IMR-90 (cell line): ENCODE data around the gene GABPA. TPM values are rescaled to one million over a fixed set of nuclear protein-coding genes. Genes with fewer than 3 reads are reported as not detected.

Experiments used
- ATAC-seq: fragments of 200-7000 bp; cut with Tn5 transposase; 2 replicates; pipeline ENCODE4 v1.9.1; 2020; ENCODE audit warnings: low read depth, mild to moderate bottlenecking, moderate library complexity
- BruUV-seq: library from RNA; stranded (reverse); fragments of 400-500 nt; replicated peaks from 2 replicates; lab custom pipeline; 2021; lab: Mats Ljungman, UMichigan
- CTCF ChIA-PET: fragments of 300-600 bp; formaldehyde crosslinking; extraction: SDS; loops from one replicate; lab custom pipeline; 2021; ENCODE audit warnings: antibody characterized with exemption; lab: Yijun Ruan, JAX
- POLR2A ChIA-PET: fragments of 300-600 bp; sonication (Branson Sonifier 250); formaldehyde crosslinking; loops from one replicate; lab custom pipeline; 2022; ENCODE audit warnings: antibody characterized with exemption; ENCODE audit not compliant: unreplicated experiment; lab: Charles Lee
- DNase-seq: peaks from one replicate; pipeline ENCODE4 v3.0.0; 2013
- H2AFZ ChIP-seq: replicated peaks from 2 replicates; pipeline ENCODE3; 2013; ENCODE audit warnings: low read length, mild to moderate bottlenecking; ENCODE audit not compliant: poor library complexity
- H2AK5ac ChIP-seq: 2 replicates; pipeline ENCODE4 v1.6.1; 2013; ENCODE audit warnings: low read depth, low read length, inconsistent platforms
- H2AK9ac ChIP-seq: replicated peaks from 2 replicates; pipeline ENCODE3; 2013; ENCODE audit warnings: mild to moderate bottlenecking, low read depth, low read length, moderate library complexity; ENCODE audit not compliant: poor library complexity
- H2BK120ac ChIP-seq: 2 replicates; pipeline ENCODE4 v1.6.1; 2013; ENCODE audit warnings: low read depth, low read length, inconsistent platforms
- H2BK15ac ChIP-seq: 3 replicates; pipeline ENCODE4 v1.6.1; 2013; ENCODE audit warnings: low read depth, low read length, inconsistent platforms
- H2BK20ac ChIP-seq: 2 replicates; pipeline ENCODE4 v1.6.1; 2013; ENCODE audit warnings: low read depth, mild to moderate bottlenecking, inconsistent platforms, low read length, moderate library complexity
- H2BK5ac ChIP-seq: 2 replicates; pipeline ENCODE4 v1.6.1; 2013; ENCODE audit warnings: mild to moderate bottlenecking, low read depth, low read length, inconsistent platforms; ENCODE audit not compliant: poor library complexity, severe bottlenecking
- H3K14ac ChIP-seq: replicated peaks from 2 replicates; pipeline ENCODE4 v1.6.1; 2013; ENCODE audit warnings: low read depth, low read length, inconsistent platforms
- H3K18ac ChIP-seq: 2 replicates; pipeline ENCODE4 v1.6.1; 2013; ENCODE audit warnings: low read depth, low read length, control low read depth
- H3K23ac ChIP-seq: 2 replicates; pipeline ENCODE4 v1.6.1; 2013; ENCODE audit warnings: low read depth, low read length, inconsistent platforms
- H3K27ac ChIP-seq: 2 replicates; pipeline ENCODE4 v1.5.1; 2013; ENCODE audit warnings: mild to moderate bottlenecking, control low read depth, low read length; ENCODE audit not compliant: insufficient read depth
- H3K27me3 ChIP-seq: 2 replicates; pipeline ENCODE4 v1.6.1; 2013; ENCODE audit warnings: low read length; ENCODE audit not compliant: control insufficient read depth, insufficient read depth
- H3K36me3 ChIP-seq: 2 replicates; pipeline ENCODE4 v1.6.1; 2013; ENCODE audit warnings: low read length, mixed read lengths; ENCODE audit not compliant: control insufficient read depth, insufficient read depth
- H3K4ac ChIP-seq: 2 replicates; pipeline ENCODE4 v1.6.1; 2013; ENCODE audit warnings: low read depth, low read length, inconsistent platforms
- H3K4me1 ChIP-seq: 2 replicates; pipeline ENCODE4 v1.6.1; 2013; ENCODE audit warnings: low read length, mixed read lengths; ENCODE audit not compliant: control insufficient read depth, insufficient read depth
- H3K4me2 ChIP-seq: 2 replicates; pipeline ENCODE4 v1.6.1; 2013; ENCODE audit warnings: low read depth, mild to moderate bottlenecking, control low read depth, low read length, moderate library complexity
- H3K4me3 ChIP-seq: 2 replicates; pipeline ENCODE4 v1.5.1; 2013; ENCODE audit warnings: low read depth, mild to moderate bottlenecking, control low read depth, low read length, moderate library complexity; ENCODE audit not compliant: insufficient read depth
- H3K56ac ChIP-seq: 2 replicates; pipeline ENCODE4 v1.6.1; 2013; ENCODE audit warnings: low read length, inconsistent platforms; ENCODE audit not compliant: insufficient read depth; ENCODE audit errors: extremely low read depth
- H3K79me1 ChIP-seq, 2 experiments: 2 replicates each; pipeline ENCODE4 v1.6.1; 2013; ENCODE audit warnings: low read length in 2 of 2, inconsistent platforms in 1 of 2, low read depth in 1 of 2
- H3K9ac ChIP-seq: 2 replicates; pipeline ENCODE4 v1.6.1; 2013; ENCODE audit warnings: low read depth, low read length, control low read depth
- H3K9me1 ChIP-seq: 2 replicates; pipeline ENCODE4 v1.6.1; 2013; ENCODE audit warnings: low read length, inconsistent platforms; ENCODE audit not compliant: insufficient read depth
- H3K9me3 ChIP-seq: 2 replicates; pipeline ENCODE4 v1.6.1; 2013; ENCODE audit warnings: low read length; ENCODE audit not compliant: control insufficient read depth, insufficient read depth
- H4K20me1 ChIP-seq: 2 replicates; pipeline ENCODE4 v1.6.1; 2013; ENCODE audit warnings: low read length, inconsistent platforms; ENCODE audit not compliant: insufficient read depth
- H4K5ac ChIP-seq: 2 replicates; pipeline ENCODE4 v1.6.1; 2013; ENCODE audit warnings: mild to moderate bottlenecking, low read depth, low read length, control low read depth
- H4K8ac ChIP-seq, 2 experiments: 2 replicates each; pipeline ENCODE4 v1.6.1; 2013; ENCODE audit warnings: low read depth in 2 of 2, low read length in 2 of 2, control low read depth in 1 of 2, inconsistent platforms in 1 of 2
- H4K91ac ChIP-seq: 2 replicates; pipeline ENCODE4 v1.6.1; 2013; ENCODE audit warnings: low read depth, low read length, inconsistent platforms; ENCODE audit not compliant: insufficient read depth
- CEBPB ChIP-seq: IDR thresholded peaks from 2 replicates; pipeline ENCODE4 v1.6.1; 2012; ENCODE audit warnings: low read depth, low read length, improper control_type of control experiment
- CHD1 ChIP-seq: IDR thresholded peaks from 2 replicates; pipeline ENCODE4 v1.6.1; 2012; ENCODE audit warnings: low read depth, low read length, improper control_type of control experiment
- ELK1 ChIP-seq: fragments of 150-350 bp; IDR thresholded peaks from 2 replicates; pipeline ENCODE4 v1.6.1; 2016; ENCODE audit warnings: low read depth, mild to moderate bottlenecking, low read length, moderate library complexity, borderline replicate concordance
- MAFK ChIP-seq: IDR thresholded peaks from 2 replicates; pipeline ENCODE4 v1.6.1; 2012; ENCODE audit warnings: low read depth, low read length, improper control_type of control experiment
- MAZ ChIP-seq: IDR thresholded peaks from 2 replicates; pipeline ENCODE4 v1.6.1; 2012; ENCODE audit warnings: low read depth, mild to moderate bottlenecking, low read length, improper control_type of control experiment, moderate library complexity, borderline replicate concordance
- MXI1 ChIP-seq: IDR thresholded peaks from 2 replicates; pipeline ENCODE4 v1.6.1; 2012; ENCODE audit warnings: low read depth, mild to moderate bottlenecking, low read length, moderate library complexity, borderline replicate concordance
- NFE2L2 ChIP-seq: fragments of 150-350 bp; IDR thresholded peaks from 2 replicates; pipeline ENCODE4 v1.6.1; 2016; ENCODE audit warnings: low read depth, mild to moderate bottlenecking, low read length
- POLR2A ChIP-seq: IDR thresholded peaks from 2 replicates; pipeline ENCODE4 v1.6.1; 2012; ENCODE audit warnings: mild to moderate bottlenecking, low read depth, low read length
- RAD21 ChIP-seq: IDR thresholded peaks from 2 replicates; pipeline ENCODE4 v1.6.1; 2012; ENCODE audit warnings: low read length, improper control_type of control experiment
- RCOR1 ChIP-seq: IDR thresholded peaks from 2 replicates; pipeline ENCODE4 v1.6.1; 2012; ENCODE audit warnings: mild to moderate bottlenecking, low read length, improper control_type of control experiment; ENCODE audit not compliant: insufficient replicate concordance
- SMC3 ChIP-seq: fragments of 150-350 bp; IDR thresholded peaks from 2 replicates; pipeline ENCODE4 v1.6.1; 2016; ENCODE audit warnings: low read depth, mild to moderate bottlenecking, antibody characterized with exemption, low read length, moderate library complexity
- USF2 ChIP-seq: fragments of 150-350 bp; IDR thresholded peaks from 2 replicates; pipeline ENCODE4 v1.6.1; 2017; ENCODE audit warnings: mild to moderate bottlenecking, antibody characterized with exemption, low read length, low read depth
- WGBS, 2 experiments: methylation state at CpG; one replicate each; pipeline versions ENCODE4 v1.1.5 to v1.1.7; 2013; ENCODE audit warnings: missing lambda C conversion rate in 2 of 2; ENCODE audit not compliant: insufficient read length in 1 of 2; ENCODE audit errors: extremely low coverage in 2 of 2; 5-methylcytosine and 5-hydroxymethylcytosine counted together
- dilution Hi-C: fragments of 300-500 bp; cut with HindIII; formaldehyde crosslinking; loops from one replicate; pipeline ENCODE4 v1.14.3; 2018; ENCODE audit warnings: low sequenced_read_pairs; ENCODE audit not compliant: unreplicated experiment
- in situ Hi-C: fragments of 300-500 bp; cut with MboI; formaldehyde crosslinking; loops from 3 replicates; pipeline ENCODE4 v1.14.3; 2019; ENCODE audit warnings: low sequenced_read_pairs, inconsistent platforms, mixed read lengths
- intact Hi-C: fragments of 100-400 bp; cut with micrococcal nuclease; formaldehyde crosslinking; loops from 2 replicates; pipeline ENCODE4 v1.10.0; 2022
- polyA plus RNA-seq, 3 experiments: library from polyadenylated mRNA; depleted of rRNA; stranded (reverse); fragments of >200 nt; gene quantifications; 2 replicates each; pipeline ENCODE4 v1.2.3, GENCODE V29; 2012; ENCODE audit warnings: low replicate concordance in 1 of 3
- total RNA-seq: library from RNA; depleted of rRNA; stranded (reverse); fragments of >200 nt; gene quantifications from 2 replicates; pipeline ENCODE4 v1.2.3, GENCODE V29; 2012

GABPA gene
- total and polyA plus RNA-seq, 2 of the 4 experiments (the other 2 are of a cell fraction): 9.0 to 17.0 TPM

GRCh38 chr21:25721987-25722386 lies 12.8 kb upstream of the GABPA start:
- Histone ChIP-seq H3K4me1 (no peaks in the 10 kb centered on the region), H3K9me3 (no peaks in the 10 kb centered on the region), H3K56ac (no peak overlapping the region), H3K23ac (no peak overlapping the region), H3K27ac (no peak overlapping the region), H2BK20ac (no peak overlapping the region), H3K36me3 (peaks cover 24% of the 10 kb centered on the region), H3K14ac (no peak overlapping the region), H2BK5ac (no peak overlapping the region), H4K8ac (no peak overlapping the region), H2BK15ac (no peak overlapping the region), H3K79me1 (0 out of 4 replicates have a peak, but pooled peaks cover 0 to 4% of the 10 kb centered on the region in 2 experiments), H3K27me3 (no peaks in the 10 kb centered on the region), H3K18ac (no peak overlapping the region), H2AK5ac (no peak overlapping the region), H3K9me1 (0 out of 2 replicates have a peak, but pooled peaks cover 4% of the 10 kb centered on the region), H3K4me2 (no peak overlapping the region), H4K5ac (no peak overlapping the region), H2BK120ac (no peak overlapping the region), H3K4ac (no peak overlapping the region), H4K20me1 (no peaks in the 10 kb centered on the region; the same call in 1 of the 2 replicates), H2AFZ (no peak overlapping the region), H3K9ac (no peak overlapping the region), H4K91ac (no peak overlapping the region), H2AK9ac (no peak overlapping the region), H3K4me3 (no peak overlapping the region)
- no peak for ATAC-seq
- in situ Hi-C loops (no loop called here), dilution Hi-C loops (no loop called here), intact Hi-C loops (no loop called here)
- ChIA-PET POLR2A (no interaction called here), CTCF (no interaction called here)
- no peak for TF ChIP-seq USF2
- no peak for TF ChIP-seq MXI1
- no peak for TF ChIP-seq MAFK
- TF ChIP-seq MAZ: no peak
- no peak for TF ChIP-seq ELK1
- no peak for TF ChIP-seq SMC3
- TF ChIP-seq POLR2A: no peak
- TF ChIP-seq NFE2L2: no peak
- no peak for TF ChIP-seq CHD1
- no peak for TF ChIP-seq RAD21
- TF ChIP-seq CEBPB: no peak
- TF ChIP-seq RCOR1: no peak
- no peak for DNase-seq
- no CpG with 5 or more reads among the region's 3 CpGs for WGBS, 2 experiments
- BruUV-seq: no TSS peak
